Fibroblast of lung (primary cell): ENCODE measurements around the gene MKRN2.

Experiments used
- EZH2 ChIP-seq: IDR thresholded peaks from 2 replicates; pipeline ENCODE4 v1.5.1; 2012; ENCODE audit warnings: low read length, control low read depth, mild to moderate bottlenecking; ENCODE audit errors: missing control alignments
- TF ChIP-seq, protein P1 (sequence below), 2 donors: IDR thresholded peaks in 1 of 2; conservative IDR thresholded peaks in 1 of 2; 1 replicate in 1 of 2; 2 replicates in 1 of 2; pipeline ENCODE4 v1.5.1; 2011 to 2012; ENCODE audit warnings: low read length in 2 of 2, control low read depth in 1 of 2, inconsistent platforms in 1 of 2, low read depth in 1 of 2, mild to moderate bottlenecking in 1 of 2

GRCh38 chr3:12579456-12579855 is 22.6 kb downstream of the MKRN2 start:
- TF ChIP-seq, protein P1, sequence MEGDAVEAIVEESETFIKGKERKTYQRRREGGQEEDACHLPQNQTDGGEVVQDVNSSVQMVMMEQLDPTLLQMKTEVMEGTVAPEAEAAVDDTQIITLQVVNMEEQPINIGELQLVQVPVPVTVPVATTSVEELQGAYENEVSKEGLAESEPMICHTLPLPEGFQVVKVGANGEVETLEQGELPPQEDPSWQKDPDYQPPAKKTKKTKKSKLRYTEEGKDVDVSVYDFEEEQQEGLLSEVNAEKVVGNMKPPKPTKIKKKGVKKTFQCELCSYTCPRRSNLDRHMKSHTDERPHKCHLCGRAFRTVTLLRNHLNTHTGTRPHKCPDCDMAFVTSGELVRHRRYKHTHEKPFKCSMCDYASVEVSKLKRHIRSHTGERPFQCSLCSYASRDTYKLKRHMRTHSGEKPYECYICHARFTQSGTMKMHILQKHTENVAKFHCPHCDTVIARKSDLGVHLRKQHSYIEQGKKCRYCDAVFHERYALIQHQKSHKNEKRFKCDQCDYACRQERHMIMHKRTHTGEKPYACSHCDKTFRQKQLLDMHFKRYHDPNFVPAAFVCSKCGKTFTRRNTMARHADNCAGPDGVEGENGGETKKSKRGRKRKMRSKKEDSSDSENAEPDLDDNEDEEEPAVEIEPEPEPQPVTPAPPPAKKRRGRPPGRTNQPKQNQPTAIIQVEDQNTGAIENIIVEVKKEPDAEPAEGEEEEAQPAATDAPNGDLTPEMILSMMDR (conservative IDR thresholded peaks at IDR 0.05 in 1 of 2, IDR thresholded peaks at IDR 0.05 in 1 of 2; ENCODE audit: low read depth in 1 of 2, low read length in 2 of 2) = no peak
- TF ChIP-seq EZH2 = no peak
